Panc1 (cell line): Measurements from ENCODE around the gene KLHL8. TPM values are rescaled to one million over a fixed set of nuclear protein-coding genes. Genes with fewer than 3 reads are reported as not detected.

Source experiments
- ATAC-seq: fragments of 200-7000 bp; cut with Tn5 transposase; 2 replicates; pipeline ENCODE4 v1.9.1; 2020; ENCODE audit warnings: mild to moderate bottlenecking, moderate library complexity
- BruUV-seq: library from RNA; stranded (reverse); fragments of 400-500 nt; replicated peaks from 2 replicates; lab custom pipeline; 2021; lab: Mats Ljungman, UMichigan
- CTCF ChIA-PET: fragments of 300-600 bp; sonication (Branson Sonifier 250); formaldehyde crosslinking; loops from one replicate; lab custom pipeline; 2022; ENCODE audit warnings: antibody characterized with exemption; lab: Charles Lee
- POLR2A ChIA-PET: fragments of 300-600 bp; sonication (Branson Sonifier 250); formaldehyde crosslinking; loops from one replicate; lab custom pipeline; 2022; ENCODE audit warnings: antibody characterized with exemption; lab: Charles Lee
- DNase-seq: peaks from one replicate; pipeline ENCODE4 v3.0.0-alpha.2; 2010; ENCODE audit warnings: low read depth, low spot score
- H3K27ac ChIP-seq: 2 replicates; pipeline ENCODE4 v1.5.1; 2011; ENCODE audit warnings: mild to moderate bottlenecking, low read length, inconsistent platforms
- H3K27me3 ChIP-seq: fragments of 200-500 bp; sonication (Bioruptor generic); 2 replicates; pipeline ENCODE4 v1.6.0; 2014; ENCODE audit warnings: low read length, inconsistent platforms; ENCODE audit not compliant: control insufficient read depth, insufficient read depth
- H3K36me3 ChIP-seq: fragments of 200-500 bp; sonication (Bioruptor generic); 2 replicates; pipeline ENCODE4 v1.5.1; 2014; ENCODE audit warnings: inconsistent platforms, mild to moderate bottlenecking, low read length, moderate library complexity; ENCODE audit not compliant: control insufficient read depth, insufficient read depth
- H3K4me1 ChIP-seq: 2 replicates; pipeline ENCODE4 v1.5.1; 2011; ENCODE audit warnings: inconsistent platforms, mild to moderate bottlenecking, low read length, moderate library complexity; ENCODE audit not compliant: control insufficient read depth, insufficient read depth
- H3K4me3 ChIP-seq, 2 experiments: 2 replicates each; pipeline ENCODE4 v1.5.1; 2011 to 2012; ENCODE audit warnings: low read depth in 2 of 2, low read length in 2 of 2, mild to moderate bottlenecking in 2 of 2, inconsistent platforms in 1 of 2, moderate library complexity in 1 of 2
- H3K9me3 ChIP-seq: fragments of 200-500 bp; sonication (Bioruptor generic); 2 replicates; pipeline ENCODE4 v1.5.1; 2014; ENCODE audit warnings: low read depth, mild to moderate bottlenecking, inconsistent platforms, low read length, moderate library complexity; ENCODE audit not compliant: control insufficient read depth, insufficient read depth
- POLR2AphosphoS5 ChIP-seq: IDR thresholded peaks from 2 replicates; pipeline ENCODE4 v1.6.1; 2012; ENCODE audit warnings: mild to moderate bottlenecking, low read depth, low read length, moderate library complexity
- SIN3A ChIP-seq: IDR thresholded peaks from 2 replicates; pipeline ENCODE4 v1.6.1; 2012; ENCODE audit warnings: low read depth, mild to moderate bottlenecking, low read length, moderate library complexity, borderline replicate concordance; ENCODE audit not compliant: insufficient read depth
- TCF7L2 ChIP-seq: IDR thresholded peaks from 2 replicates; pipeline ENCODE4 v1.6.1; 2011; ENCODE audit warnings: mild to moderate bottlenecking, low read depth, low read length, inconsistent platforms
- in situ Hi-C: cut with HindIII; loops from 2 replicates; pipeline ENCODE4 v1.10.0; 2016; ENCODE audit warnings: low sequenced_read_pairs, low pct_unique_long_range_greater_than_20kb
- intact Hi-C: fragments of 100-400 bp; cut with micrococcal nuclease; formaldehyde crosslinking; loops from one replicate; pipeline ENCODE4 v1.10.0; 2022; ENCODE audit not compliant: unreplicated experiment
- total RNA-seq: library from RNA; stranded (reverse); gene quantifications from one replicate; pipeline ENCODE4 v1.2.1, GENCODE V29; 2021; ENCODE audit not compliant: unreplicated experiment
- TF ChIP-seq, protein P1 (sequence below): fragments of 450-650 bp; IDR thresholded peaks from 2 replicates; pipeline ENCODE4 v1.5.1; 2017; ENCODE audit warnings: mild to moderate bottlenecking
- TF ChIP-seq, protein P2 (sequence below), 2 experiments: IDR thresholded peaks; 2 replicates each; pipeline ENCODE4 v1.6.1; 2011 to 2012; ENCODE audit warnings: low read depth in 2 of 2, control low read depth in 1 of 2, low read length in 1 of 2, mild to moderate bottlenecking in 1 of 2, moderate library complexity in 1 of 2; ENCODE audit not compliant: insufficient read depth in 1 of 2

The KLHL8 gene
- total RNA-seq, 1 experiment from 2014 or later = 9.0 TPM

DNA sequence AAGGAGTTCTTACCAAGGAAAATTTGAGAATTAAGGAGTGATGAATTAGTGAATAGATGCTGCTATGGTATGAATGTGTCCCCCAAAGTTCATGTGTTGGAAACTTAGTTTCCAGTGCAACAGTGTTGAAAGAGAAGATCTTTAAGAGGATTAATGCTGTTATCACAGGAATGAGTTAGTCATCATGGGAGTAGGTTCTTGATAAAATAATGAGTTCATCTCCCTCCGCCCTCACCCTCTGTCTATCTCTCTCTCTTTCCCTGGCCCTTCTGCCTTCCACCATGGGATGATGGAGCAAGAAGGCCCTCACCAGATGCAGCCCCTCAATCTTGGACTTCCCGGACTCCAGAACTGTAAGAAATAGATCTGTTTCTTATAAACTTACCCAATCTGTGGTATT, 38.3 kb upstream of the KLHL8 start:
- Histone ChIP-seq H3K4me1 (no peaks in the 10 kb centered on the region), H3K27ac (no peak overlapping the region), H3K9me3 (no peaks in the 10 kb centered on the region), H3K27me3 (no peaks in the 10 kb centered on the region), H3K4me3 (no peak overlapping the region), H3K36me3 (no peaks in the 10 kb centered on the region)
- ATAC-seq (no peak), DNase-seq (no peak)
- TF ChIP-seq SIN3A (no peak), TCF7L2 (no peak), POLR2AphosphoS5 (no peak)
- TF ChIP-seq, protein P1, sequence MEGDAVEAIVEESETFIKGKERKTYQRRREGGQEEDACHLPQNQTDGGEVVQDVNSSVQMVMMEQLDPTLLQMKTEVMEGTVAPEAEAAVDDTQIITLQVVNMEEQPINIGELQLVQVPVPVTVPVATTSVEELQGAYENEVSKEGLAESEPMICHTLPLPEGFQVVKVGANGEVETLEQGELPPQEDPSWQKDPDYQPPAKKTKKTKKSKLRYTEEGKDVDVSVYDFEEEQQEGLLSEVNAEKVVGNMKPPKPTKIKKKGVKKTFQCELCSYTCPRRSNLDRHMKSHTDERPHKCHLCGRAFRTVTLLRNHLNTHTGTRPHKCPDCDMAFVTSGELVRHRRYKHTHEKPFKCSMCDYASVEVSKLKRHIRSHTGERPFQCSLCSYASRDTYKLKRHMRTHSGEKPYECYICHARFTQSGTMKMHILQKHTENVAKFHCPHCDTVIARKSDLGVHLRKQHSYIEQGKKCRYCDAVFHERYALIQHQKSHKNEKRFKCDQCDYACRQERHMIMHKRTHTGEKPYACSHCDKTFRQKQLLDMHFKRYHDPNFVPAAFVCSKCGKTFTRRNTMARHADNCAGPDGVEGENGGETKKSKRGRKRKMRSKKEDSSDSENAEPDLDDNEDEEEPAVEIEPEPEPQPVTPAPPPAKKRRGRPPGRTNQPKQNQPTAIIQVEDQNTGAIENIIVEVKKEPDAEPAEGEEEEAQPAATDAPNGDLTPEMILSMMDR = no peak
- TF ChIP-seq, protein P2, sequence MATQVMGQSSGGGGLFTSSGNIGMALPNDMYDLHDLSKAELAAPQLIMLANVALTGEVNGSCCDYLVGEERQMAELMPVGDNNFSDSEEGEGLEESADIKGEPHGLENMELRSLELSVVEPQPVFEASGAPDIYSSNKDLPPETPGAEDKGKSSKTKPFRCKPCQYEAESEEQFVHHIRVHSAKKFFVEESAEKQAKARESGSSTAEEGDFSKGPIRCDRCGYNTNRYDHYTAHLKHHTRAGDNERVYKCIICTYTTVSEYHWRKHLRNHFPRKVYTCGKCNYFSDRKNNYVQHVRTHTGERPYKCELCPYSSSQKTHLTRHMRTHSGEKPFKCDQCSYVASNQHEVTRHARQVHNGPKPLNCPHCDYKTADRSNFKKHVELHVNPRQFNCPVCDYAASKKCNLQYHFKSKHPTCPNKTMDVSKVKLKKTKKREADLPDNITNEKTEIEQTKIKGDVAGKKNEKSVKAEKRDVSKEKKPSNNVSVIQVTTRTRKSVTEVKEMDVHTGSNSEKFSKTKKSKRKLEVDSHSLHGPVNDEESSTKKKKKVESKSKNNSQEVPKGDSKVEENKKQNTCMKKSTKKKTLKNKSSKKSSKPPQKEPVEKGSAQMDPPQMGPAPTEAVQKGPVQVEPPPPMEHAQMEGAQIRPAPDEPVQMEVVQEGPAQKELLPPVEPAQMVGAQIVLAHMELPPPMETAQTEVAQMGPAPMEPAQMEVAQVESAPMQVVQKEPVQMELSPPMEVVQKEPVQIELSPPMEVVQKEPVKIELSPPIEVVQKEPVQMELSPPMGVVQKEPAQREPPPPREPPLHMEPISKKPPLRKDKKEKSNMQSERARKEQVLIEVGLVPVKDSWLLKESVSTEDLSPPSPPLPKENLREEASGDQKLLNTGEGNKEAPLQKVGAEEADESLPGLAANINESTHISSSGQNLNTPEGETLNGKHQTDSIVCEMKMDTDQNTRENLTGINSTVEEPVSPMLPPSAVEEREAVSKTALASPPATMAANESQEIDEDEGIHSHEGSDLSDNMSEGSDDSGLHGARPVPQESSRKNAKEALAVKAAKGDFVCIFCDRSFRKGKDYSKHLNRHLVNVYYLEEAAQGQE (IDR thresholded peaks at IDR 0.05; ENCODE audit: insufficient read depth in 1 of 2, low read depth in 2 of 2, low read length in 1 of 2) = no peak
- ChIA-PET POLR2A (no interaction called here), CTCF (no interaction called here)
- in situ Hi-C loops = no loop called here
- no TSS peak for BruUV-seq
- intact Hi-C loops = no loop called here

DNA sequence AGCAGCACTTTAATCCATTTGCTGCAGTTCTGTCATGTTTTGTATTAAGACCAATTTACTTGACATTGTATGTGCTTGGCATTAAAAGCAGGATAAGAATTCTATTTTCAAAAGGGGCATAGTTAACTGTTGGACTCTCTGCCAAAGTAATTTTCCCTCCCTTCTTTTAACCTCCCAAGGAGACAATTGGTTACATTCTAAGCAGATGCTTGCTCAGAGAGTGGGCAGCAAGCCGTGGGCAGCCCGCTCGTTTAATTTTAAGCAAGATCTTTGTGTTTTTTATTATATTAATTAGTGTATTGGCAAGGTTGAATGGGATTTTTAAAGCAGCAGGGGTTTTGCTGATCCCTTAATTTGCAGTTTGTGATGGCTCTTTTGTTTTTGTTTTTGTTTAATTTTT, 37.1 kb upstream of the KLHL8 start:
- ATAC-seq (no peak), DNase-seq (no peak)
- Histone ChIP-seq H3K36me3 (no peaks in the 10 kb centered on the region), H3K4me3 (no peak overlapping the region), H3K9me3 (no peaks in the 10 kb centered on the region), H3K27me3 (no peaks in the 10 kb centered on the region), H3K27ac (no peak overlapping the region), H3K4me1 (no peaks in the 10 kb centered on the region)
- POLR2A ChIA-PET = no interaction called here
- TF ChIP-seq, protein P1 = no peak
- TF ChIP-seq, protein P2 (IDR thresholded peaks at IDR 0.05; ENCODE audit: insufficient read depth in 1 of 2, low read depth in 2 of 2, low read length in 1 of 2) = no peak
- TF ChIP-seq POLR2AphosphoS5 = no peak
- CTCF ChIA-PET = no interaction called here
- intact Hi-C loops (no loop called here), in situ Hi-C loops (no loop called here)
- no TSS peak for BruUV-seq
